Stimulated activated CD8-positive, alpha-beta memory T cell treated with anti-CD3 and anti-CD28 coated beads, Interleukin-15, amount 100 ng/mL, for 4 hours (primary cell): ENCODE measurements around the gene TMEM132C.

Experiments
- DNase-seq, 2 donors: peaks; one replicate each; pipeline ENCODE4 v3.0.0-alpha.2; 2020; ENCODE audit warnings: low read depth in 2 of 2

TMEM132C gene

DNA sequence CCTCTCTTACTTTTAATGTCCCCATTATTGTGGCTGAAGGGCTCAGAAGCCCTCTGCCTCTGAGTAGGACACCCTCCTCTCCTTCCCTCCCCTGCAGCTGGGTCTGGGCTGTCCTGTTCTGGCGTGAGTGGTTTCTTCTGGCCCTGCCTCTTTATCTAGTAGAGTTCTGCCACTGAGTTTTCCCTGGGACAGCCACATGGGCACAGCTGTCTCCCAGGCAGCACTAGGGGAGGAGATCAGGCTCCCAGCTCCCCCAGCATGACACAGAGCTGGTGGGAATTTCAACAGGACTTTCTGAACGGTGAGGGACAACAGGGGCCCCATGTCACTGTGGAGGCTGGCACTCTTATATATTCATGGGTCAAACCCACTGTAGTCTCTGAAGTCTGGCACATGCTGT is 21.4 kb downstream of the TMEM132C start:
- no peak for DNase-seq

DNA sequence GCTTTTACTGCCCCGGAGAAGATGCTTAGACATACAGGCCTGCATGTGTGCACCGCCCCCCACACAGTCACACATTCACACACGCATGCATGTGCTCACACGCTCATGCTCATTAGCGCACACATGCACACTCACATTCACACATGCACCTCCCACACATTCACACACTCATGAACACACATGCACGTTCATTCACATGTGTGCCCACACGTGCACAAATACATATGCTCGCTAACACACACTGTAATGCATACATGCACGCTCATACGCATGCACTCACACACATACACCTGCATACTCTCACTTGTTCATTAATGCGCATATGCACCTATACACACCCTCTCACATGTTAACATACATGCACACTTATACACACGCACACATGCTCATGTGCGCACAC is 21.9 kb downstream of the TMEM132C start:
- no peak for DNase-seq

DNA sequence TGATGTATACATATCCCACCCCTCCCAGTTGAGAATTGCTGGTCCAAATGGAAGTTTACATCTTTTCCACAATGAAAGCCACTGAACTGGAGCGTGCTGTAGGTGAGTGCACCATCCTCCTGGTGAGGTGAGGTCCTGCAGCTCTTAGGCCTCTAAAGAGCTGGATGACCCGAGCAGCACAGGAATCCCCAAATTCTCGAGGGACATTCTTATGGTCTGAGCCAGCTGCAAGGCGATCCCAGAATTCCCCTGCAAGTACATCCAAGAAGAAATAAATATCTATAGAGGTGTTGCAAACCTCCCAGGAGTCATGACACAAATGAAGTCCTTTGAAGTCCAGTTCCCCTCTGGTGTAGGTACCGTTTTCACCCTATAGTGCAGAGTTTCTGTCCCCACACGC is 24.0 kb downstream of the TMEM132C start:
- DNase-seq: no peak

DNA sequence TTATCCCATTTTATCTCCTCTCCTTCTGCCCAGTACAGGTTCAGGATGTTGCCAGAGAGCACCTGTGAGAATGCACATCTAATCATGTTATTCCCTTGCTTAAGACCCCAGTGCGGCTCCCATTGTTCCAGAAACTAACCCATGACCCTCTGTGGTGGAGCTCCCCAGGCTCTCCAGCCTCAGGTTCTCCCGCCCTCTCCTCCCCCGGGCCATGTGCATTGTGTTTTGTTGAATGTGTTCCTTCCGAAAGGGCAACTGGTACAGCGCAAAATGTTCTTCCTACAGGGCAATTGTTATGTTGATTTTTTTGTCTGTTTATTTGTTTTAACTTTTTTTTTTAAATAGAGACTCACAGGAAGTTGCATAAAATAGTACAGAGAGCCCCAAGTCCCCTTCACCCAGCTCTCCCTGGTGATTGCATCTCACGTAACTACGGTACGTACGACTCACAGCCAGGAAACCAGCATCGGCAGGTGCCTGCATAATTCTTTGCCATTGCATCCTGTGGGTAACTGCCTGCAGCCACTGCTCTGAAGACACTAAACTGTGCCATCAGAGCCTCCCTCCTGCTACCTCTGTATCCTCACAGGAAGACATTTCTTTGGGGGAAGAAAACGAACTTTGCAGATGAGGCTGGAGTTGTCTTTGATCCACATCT is 31.2 kb downstream of the TMEM132C start:
- no peak for DNase-seq

DNA sequence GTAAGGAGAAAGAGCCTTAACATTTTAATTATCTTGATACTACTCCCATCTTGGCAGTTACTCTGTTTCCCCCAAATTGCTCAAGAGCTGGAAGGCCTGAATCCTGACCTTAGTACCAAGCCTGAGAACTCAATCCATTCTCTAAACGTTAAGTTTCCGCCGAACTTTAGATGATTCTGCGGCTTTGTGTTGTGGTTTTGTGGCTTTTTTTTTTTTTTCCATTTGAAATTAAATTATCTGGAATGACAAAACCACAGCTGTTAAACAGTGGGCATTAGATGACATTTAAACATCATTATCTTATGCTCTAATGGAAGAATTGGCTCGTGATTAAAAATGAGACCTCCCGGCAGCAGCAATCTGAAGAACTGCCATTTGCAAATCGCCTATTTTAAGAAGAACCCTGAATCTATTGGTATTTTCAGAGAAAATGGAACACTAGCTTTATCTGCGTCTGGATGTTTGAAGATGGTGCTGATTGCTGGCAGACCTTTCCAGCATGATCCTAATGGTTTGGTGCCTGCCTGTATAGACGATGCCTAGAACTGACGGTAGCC is 38.4 kb downstream of the TMEM132C start:
- no peak for DNase-seq

DNA sequence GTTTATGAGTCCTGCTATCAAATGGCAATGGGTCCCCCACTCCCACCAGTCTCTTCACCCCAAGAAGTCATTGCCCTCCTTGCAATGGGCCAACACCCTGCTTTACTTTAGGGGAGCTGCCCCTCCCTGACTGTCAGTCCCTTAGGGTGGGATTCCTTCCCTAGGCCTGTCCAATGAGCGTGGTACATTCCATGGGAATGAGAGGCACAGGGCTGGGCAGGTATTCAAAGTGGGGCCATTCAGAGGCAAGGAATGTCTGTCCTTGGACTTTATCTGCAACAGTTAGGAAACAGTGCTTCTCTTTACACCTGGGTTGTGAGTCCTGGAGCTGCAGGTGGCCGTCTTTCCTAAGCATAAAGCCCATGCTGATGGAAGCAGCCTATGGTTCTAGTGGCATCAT is 40.8 kb downstream of the TMEM132C start:
- no peak for DNase-seq

DNA sequence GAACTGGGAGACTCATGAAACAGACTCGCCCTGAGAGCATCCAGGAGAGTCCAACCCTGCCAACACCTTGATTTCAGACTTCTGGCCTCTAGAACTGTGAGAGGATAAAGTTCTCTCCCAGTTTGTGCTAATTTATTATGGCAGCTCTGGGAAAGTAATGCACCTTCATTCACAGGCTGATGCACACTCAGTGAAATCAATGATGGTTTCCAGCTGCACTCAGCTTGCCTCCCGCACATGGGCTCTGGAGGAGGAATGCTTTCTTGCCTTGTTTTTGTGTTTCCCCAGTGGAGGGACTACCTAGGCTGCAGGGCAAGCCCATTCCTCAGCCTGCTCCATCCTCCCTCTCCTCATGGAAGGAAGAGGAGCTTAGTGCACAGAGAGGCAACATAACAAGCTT is 45.7 kb downstream of the TMEM132C start:
- no peak for DNase-seq

DNA sequence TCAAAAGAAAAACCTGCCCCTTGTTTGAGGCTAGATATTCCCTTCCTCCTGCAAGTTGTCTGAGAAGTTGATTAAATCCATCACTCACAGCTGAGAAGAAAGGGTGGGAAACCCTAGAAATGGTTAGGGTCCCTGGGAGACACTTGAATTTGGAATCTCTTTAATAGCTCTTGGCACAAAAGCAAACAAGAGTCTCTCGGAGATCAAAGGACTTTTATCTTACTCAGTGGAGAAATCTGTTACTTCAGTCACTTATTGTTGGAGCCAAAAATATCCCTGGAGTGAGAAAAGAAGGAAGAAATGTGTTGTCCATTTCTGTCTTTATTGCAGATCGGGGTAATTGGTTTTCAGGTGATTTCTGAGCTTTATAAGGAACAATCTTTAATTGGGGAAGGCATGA is 47.0 kb downstream of the TMEM132C start:
- DNase-seq: no peak

DNA sequence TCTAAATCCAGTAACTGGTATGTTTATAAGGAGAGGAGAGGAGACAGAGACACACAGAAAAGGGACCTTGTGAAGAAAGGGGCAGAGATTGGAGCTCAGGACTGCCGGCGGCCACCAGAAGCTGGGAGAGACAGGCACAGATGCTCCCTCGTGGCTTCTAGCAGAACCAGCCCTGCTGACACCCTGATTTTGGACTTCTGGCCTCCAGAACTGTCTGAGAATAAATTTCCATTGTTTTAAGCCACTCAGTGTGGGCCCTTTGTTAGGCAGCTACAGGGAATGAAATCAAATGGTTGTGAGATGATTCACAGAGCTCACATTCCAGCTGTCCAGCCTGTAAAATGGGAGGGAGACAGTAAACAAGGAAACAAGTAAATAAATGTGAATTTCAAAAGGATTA is 47.6 kb downstream of the TMEM132C start:
- no peak for DNase-seq

DNA sequence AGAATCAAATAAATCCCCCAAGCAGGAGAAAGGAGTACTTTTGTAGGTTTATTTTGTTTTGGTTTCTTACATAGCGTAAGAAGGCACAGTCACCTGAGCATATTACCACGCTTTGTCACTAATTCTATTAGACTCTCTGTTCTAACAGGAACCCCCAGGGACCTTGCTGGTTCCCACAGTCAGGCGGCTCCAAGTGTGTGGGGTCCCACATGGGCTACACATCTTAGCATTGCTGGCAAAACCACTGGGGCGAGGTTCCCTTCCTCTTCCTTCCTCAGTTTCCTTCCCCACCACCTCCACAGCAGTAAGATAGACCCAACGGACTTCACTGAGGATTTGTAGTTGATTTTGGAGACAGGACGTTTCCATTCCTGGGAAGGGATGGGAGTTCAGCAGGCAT is 49.1 kb downstream of the TMEM132C start:
- no peak for DNase-seq

DNA sequence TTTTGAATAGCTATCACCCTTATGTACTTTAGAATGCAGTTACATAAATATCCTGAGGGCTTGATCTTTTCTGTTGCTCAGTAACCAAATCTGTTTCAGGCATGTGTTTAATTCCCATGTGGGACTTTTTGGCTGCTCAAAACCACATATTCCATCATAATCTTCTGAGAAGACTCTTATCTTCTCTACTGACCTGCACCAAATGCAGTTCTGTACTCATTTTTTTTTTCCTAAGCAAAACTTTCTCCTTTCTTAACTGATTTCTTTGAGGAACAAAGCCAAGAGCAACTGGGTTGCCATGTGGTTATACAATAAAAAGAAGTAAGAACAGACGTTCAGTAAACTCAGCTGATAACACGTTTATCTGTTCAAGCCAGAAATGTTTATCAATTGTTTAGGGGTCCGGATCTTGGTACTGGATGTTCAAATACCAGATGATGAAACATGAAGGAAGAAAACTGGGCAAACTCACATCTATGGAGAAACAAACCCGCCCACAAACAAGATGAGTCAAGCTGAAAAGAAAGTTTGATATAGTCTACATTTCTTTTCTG is 50.1 kb downstream of the TMEM132C start:
- no peak for DNase-seq

DNA sequence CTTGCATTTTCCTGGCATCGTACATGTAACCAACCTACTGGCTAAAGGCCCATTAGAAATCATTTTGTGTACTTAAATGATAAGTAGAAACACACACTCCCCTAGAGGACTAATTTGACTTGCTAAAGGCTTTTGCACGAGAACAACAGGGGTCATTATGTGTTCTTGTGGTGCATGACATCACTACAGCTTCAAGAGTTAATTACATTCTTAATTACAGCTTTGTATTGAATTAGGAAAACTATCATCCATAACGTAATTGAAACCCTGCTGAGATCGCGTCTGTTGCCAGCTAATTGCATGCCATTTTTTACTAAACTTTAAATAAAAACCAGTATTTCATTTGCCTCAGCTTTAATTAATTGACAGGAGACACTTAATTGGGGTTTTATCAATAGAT is 51.4 kb downstream of the TMEM132C start:
- DNase-seq: no peak

DNA sequence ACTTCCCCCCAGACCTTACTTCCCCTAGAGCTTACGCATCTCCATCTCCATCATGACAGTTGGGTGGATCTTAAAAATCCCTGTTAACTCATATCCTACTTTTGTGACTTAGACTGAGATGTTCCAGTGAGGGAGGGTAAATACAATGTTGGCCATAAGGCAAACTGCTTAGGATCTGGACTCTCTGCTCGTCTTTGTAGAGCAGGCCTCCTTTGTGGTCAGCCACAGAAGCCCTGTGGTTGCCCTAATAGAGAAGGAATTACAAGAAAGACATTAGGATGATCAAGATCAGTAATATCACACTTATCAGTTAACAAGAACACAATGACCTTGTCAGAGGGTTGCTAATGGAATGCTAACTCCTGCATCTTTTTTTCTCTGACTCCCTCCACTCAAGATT is 52.0 kb downstream of the TMEM132C start:
- no peak for DNase-seq

DNA sequence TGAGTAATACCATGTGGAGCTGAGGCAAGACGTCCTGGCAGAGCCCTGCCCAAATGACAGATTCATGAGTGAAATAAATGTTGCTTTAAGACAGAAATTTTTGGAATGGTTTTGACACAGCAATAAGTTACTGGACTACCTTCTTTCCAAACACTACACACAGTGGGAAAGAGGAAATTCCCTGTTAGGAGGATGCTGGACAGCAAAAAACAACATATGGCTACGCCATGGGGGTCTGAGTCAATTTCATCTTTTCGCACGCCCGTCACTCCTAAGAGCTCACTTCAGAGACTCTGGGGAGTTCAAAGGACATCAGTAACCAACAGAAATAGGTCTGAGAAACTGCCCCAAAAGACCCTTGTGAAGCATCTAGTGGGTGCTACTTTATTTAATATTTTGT is 55.4 kb downstream of the TMEM132C start:
- DNase-seq: no peak

DNA sequence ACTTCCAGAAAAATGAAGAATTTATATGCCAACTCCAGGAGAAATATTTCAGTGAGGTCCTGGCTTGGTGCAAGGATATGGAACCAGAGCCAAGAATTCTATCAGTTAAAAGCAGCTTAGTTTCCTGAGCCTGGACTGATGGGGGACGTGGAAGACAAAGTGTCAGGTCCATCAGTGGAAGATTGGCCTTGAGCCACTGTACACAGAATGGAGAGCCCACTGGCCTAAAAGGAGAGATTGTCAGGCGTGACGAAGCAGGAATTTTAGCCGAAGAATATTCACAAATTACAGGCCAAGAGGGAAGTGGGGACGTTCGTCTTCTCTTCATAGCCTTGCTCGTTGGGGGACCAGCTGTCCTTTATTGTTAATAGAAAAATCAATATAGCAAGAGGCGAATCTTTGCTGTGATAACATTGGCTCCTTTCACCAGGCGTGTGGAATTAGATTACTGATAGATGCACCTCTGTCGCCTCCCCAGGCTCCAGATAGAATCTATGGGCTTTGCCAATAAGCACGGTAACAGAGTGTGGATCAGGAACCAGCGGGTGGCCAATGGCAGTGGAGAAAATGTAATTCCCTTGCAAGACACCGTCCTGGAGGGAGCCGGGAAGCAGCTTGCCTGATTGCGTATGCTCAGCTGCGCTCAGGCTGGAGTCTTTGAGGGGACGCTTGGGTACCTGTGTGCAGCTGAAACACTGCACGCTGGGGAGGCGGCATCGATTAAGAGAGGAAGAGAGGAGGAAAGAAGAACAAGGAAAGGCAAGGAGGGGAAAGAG is 56.4 kb downstream of the TMEM132C start:
- DNase-seq: no peak

DNA sequence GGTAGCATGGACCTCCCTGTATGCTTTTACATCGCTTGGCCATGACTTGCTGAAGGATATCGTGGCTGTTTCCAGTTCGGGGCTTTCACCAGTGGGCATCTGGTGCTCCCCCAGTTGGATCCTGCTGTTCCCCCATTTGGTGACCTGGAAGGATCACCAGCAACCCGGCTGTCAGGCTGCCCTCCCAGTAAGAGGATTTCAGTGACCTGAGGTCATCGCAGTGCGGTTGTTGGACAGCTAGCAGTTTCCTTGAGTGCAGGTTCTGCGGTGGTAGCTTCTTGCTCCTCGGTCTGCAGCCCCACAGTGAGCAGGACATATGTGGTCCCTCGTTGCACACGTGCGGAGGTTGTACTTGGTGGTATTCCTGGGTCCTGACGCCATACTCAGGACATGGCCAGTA is 58.7 kb downstream of the TMEM132C start:
- DNase-seq: no peak

DNA sequence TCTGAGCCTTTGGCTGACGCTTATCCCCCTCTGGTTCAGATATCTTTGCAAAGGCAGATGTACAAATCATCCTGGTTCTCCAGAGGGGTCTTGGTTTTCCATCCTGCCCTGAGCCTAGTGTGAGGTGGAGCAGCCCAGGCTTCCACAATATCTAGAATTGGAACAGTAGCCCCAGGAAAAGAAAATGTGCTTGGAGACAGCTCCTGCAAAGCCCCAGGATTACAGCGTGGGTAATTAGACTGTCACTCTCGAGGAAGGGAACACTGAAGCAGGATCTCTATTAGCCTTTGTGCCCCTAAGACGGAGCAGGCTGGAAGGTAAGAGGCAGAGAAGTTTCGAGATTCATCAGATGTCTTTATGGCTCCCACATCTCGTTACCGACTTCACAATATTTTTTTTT is 59.4 kb downstream of the TMEM132C start:
- DNase-seq: no peak

DNA sequence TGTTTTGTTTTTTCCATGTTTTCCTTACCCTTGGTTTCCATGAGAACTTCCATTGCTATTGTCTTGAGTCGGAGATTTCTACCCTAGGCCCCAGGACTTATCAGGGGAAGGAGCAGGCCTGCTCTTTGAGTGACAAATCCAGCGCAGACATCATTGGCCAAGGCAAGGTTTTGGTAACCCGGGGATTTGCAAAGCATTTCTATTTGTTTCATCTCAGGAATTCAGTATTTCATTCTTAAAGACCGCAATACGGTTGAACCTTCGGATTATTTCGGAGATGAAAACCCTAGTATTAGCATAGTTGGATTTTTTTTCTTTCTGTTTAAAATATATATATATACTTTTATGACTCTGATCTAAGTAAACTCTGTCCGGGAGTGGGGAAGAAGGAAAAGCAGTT is 62.0 kb downstream of the TMEM132C start:
- no peak for DNase-seq

DNA sequence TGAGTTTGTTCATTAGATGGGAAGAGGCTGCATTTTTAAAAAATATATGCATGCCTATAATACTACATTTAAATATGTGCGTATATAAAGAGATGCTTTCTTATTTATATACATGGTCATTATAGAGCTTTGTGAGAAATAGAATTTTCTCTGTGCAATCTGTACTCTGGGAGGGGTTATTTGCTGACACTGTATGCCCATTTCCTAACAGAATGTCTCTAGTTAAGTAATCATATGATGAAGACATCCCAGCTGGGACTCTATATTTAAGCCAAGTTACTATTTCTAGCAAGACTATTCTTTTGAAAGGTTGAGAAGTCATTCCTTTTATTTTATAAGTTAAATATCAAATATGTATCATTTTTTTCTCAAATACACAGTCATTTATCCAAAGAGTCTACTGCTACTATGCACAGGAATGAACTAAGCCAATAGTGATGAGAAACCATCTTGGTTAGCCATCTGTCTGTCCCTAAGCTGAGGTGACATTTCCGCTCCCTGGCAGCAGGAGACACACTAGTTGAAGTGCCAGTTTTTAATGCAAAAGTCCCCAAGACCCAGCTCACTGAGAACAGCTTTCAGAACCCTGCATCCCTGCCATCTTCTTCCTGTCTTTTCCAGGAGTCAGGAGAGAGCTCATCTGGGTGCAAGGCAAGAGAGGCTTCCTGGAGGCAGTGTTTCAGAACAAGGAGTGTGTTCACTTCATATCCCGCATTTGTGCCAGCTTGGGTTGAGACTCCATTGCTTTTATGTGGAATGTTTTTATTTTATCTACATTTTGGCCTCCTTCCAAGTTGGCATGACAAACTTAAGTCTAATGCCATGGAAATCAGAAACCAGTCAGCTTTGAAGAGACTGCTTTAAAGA is 69.5 kb downstream of the TMEM132C start:
- DNase-seq: no peak

DNA sequence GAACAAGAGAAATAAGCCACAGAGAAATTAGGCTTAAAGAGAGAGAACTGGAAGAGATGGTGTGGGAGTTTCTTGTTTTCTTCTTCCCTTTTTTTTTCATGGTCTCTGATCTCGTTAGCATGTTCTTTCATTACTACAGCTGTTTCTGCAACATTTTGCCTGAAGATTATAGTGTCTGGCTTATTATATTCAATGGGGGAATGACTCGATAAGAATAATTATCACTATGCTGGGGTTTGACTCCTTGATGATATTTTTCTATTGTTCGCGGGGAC is 70.0 kb downstream of the TMEM132C start:
- DNase-seq: no peak

DNA sequence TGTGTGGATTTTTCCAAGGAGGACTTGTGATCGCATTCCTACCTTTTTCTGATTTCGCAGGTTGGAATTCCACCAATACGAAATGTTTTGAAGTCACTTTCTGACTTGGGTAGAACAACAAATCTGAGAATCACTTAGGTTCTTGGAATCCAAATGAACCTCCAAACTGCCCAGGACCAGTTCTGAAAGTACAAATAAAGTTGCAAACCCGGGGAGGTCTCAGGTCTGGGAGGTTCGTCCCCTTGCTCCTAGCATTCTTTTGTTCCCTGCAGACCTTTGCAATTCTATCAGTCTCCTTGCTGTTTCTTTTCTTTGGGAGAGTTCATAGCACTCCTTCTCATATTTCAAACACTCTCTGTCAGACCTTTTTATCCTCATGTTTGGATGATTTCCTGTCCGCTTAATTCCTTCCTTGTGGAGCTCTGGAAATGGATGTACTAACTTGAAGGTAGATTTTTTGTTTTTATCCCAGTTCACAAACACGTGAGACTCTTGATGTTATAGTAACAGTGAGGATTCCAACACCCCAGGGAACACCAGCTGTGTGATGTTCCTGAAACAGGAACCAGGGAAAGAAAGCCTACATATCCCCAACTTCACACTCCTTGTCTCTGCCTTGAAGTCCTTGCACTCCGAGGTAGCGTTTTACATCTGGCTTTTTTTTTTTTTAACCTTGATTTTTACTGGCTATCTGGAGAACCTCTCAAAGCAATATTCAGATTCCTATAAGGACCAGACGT is 70.6 kb downstream of the TMEM132C start:
- no peak for DNase-seq
